Stimulated activated naive CD8-positive, alpha-beta T cell treated with anti-CD3 and anti-CD28 coated beads, Interleukin-15, amount 100 ng/mL, for 72 hours (primary cell): ENCODE measurements around the gene CLEC3A.
"Not testable (repeated sequence)": the region's sequence is repeated elsewhere in the genome, so short reads cannot be mapped to it uniquely, and the experiment has no call there.

ENCODE experiments used
- ATAC-seq: fragments of 150-1000 bp; cut with Tn5 transposase; 2 replicates; pipeline ENCODE4 v1.10.0; 2021; ENCODE audit warnings: mild to moderate bottlenecking, moderate library complexity
- DNase-seq, 2 donors: peaks; one replicate each; pipeline ENCODE4 v3.0.0; 2021 to 2022
- H3K27ac Mint-ChIP-seq, 2 donors: one replicate each; pipeline ENCODE4 v1.8.0; 2022; ENCODE audit warnings: mild to moderate bottlenecking in 2 of 2, mixed read lengths in 2 of 2, moderate library complexity in 2 of 2
- H3K27me3 Mint-ChIP-seq: one replicate; pipeline ENCODE4 v1.8.0; 2022; ENCODE audit warnings: mixed read lengths
- H3K4me1 Mint-ChIP-seq: one replicate; pipeline ENCODE4 v1.8.0; 2022; ENCODE audit warnings: mild to moderate bottlenecking, mixed read lengths
- H3K4me3 Mint-ChIP-seq, 2 donors: one replicate each; pipeline ENCODE4 v1.8.0; 2022; ENCODE audit warnings: mild to moderate bottlenecking in 2 of 2, mixed read lengths in 2 of 2, moderate library complexity in 1 of 2
- H3K9me3 Mint-ChIP-seq, 2 donors: one replicate each; pipeline ENCODE4 v1.8.0; 2022; ENCODE audit warnings: mixed read lengths in 2 of 2

CLEC3A gene

GRCh38 chr16:78002915-78003538 lies 19.3 kb upstream of the CLEC3A start:
- peak; percentile 94 for ATAC-seq
- peaks cover 8% of the 10 kb centered on the region for H3K4me1 Mint-ChIP-seq
- peaks cover 15% of the 10 kb centered on the region for H3K27me3 Mint-ChIP-seq
- H3K9me3 Mint-ChIP-seq: no peaks in the 10 kb centered on the region
- DNase-seq: peak; percentile 76 to 80
- H3K27ac Mint-ChIP-seq: no peak overlapping the region
- H3K4me3 Mint-ChIP-seq: no peak overlapping the region

DNA sequence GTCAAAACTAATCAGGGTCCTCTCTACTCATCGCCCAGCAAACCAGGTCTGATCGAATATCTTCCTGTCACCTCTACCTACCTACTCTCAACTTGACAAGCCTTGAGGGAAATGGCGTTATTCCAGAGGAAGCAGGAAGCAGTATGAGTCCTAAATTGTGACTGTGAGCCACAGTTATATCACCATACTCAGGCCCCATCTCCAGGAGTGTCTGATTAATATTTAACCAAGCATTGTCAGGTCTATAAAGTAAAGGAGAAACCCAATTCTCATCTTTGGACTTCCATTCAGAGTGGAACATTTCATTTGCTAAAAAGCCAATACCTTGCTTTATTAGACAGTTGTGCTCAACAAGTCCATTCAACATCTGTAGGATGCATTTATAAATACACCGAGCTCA lies 17.8 kb upstream of the CLEC3A start:
- Mint-ChIP-seq H3K27me3 (peaks cover under 1% of the 10 kb centered on the region), H3K4me1 (peaks cover 8% of the 10 kb centered on the region), H3K4me3 (no peak overlapping the region), H3K27ac (no peak overlapping the region), H3K9me3 (no peaks in the 10 kb centered on the region)
- no peak for ATAC-seq
- no peak for DNase-seq

GRCh38 chr16:78005881-78006280 lies 16.5 kb upstream of the CLEC3A start:
- H3K27me3 Mint-ChIP-seq: peaks cover 4% of the 10 kb centered on the region
- H3K27ac Mint-ChIP-seq: no peak overlapping the region
- ATAC-seq (no peak), DNase-seq (no peak)
- no peaks in the 10 kb centered on the region for H3K9me3 Mint-ChIP-seq
- H3K4me1 Mint-ChIP-seq: peaks cover 8% of the 10 kb centered on the region
- H3K4me3 Mint-ChIP-seq: no peak overlapping the region

DNA sequence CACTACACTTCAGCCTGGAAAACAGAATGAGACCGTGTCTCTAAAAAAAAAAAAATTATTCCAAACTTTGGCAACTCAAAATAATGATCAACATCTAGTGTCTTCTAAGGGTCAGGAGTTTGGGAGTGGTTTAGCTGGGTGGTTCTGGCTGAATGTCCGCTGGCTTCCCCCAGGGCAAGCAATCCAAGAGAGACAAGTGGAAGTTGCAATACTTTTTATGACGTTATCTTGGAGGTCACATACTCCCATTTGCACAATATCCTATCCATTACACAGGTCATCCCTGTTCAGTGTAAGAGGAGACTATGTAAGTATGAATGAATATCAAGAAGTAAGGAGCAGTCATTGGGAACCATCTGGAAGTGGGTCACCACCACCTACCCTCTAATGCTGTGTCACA lies 15.2 kb upstream of the CLEC3A start:
- DNase-seq: no peak
- Mint-ChIP-seq H3K4me1 (peaks cover 8% of the 10 kb centered on the region), H3K27ac (peak overlapping the region in 1 of 2 donors; percentile 67), H3K9me3 (no peaks in the 10 kb centered on the region), H3K4me3 (no peak overlapping the region), H3K27me3 (peaks cover 13% of the 10 kb centered on the region)
- no peak for ATAC-seq

- Mint-ChIP-seq H3K9me3 (no peaks in the 10 kb centered on the region), H3K4me3 (no peak overlapping the region), H3K27me3 (peaks cover 21% of the 10 kb centered on the region), H3K27ac (no peak overlapping the region), H3K4me1 (no peaks in the 10 kb centered on the region)
- ATAC-seq (no peak), DNase-seq (no peak)
Measured at GRCh38 chr16:78024159-78024558, 1.8 kb downstream of the CLEC3A start.

GRCh38 chr16:78025631-78026030 lies 3.3 kb downstream of the CLEC3A start:
- ATAC-seq: no peak
- no peak overlapping the region for H3K4me3 Mint-ChIP-seq
- no peak for DNase-seq
- peaks cover 16% of the 10 kb centered on the region for H3K27me3 Mint-ChIP-seq
- no peaks in the 10 kb centered on the region for H3K4me1 Mint-ChIP-seq
- no peaks in the 10 kb centered on the region for H3K9me3 Mint-ChIP-seq
- no peak overlapping the region for H3K27ac Mint-ChIP-seq

DNA sequence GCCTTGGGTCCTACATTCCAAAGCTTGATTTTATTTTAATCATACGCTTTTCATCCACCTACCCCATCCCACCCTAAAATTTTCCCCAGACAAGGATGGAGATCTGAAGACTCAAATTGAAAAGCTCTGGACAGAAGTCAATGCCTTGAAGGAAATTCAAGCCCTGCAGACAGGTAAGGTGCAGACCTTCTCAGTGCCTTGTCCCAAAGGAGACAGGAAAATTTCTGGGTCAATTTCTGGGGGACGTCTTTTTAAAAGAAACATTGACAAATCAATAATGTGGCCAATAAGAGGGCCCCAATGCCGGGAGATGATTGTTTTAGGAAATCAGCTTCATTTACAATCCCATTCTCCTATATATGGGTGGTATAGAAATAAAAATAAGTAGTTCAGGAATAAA lies 5.7 kb downstream of the CLEC3A start:
- Mint-ChIP-seq H3K9me3 (no peaks in the 10 kb centered on the region), H3K27me3 (peaks cover 8% of the 10 kb centered on the region), H3K4me3 (no peak overlapping the region), H3K4me1 (no peaks in the 10 kb centered on the region), H3K27ac (no peak overlapping the region)
- ATAC-seq (no peak), DNase-seq (no peak)

- H3K27ac Mint-ChIP-seq: no peak overlapping the region
- no peak overlapping the region for H3K4me3 Mint-ChIP-seq
- H3K27me3 Mint-ChIP-seq: no peaks in the 10 kb centered on the region
- H3K4me1 Mint-ChIP-seq: peaks cover 9% of the 10 kb centered on the region
- DNase-seq (no peak), ATAC-seq (no peak)
- H3K9me3 Mint-ChIP-seq: no peaks in the 10 kb centered on the region
Measured at GRCh38 chr16:78034530-78034929, 12.2 kb downstream of the CLEC3A start.

GRCh38 chr16:78035012-78035411 lies 12.7 kb downstream of the CLEC3A start:
- Mint-ChIP-seq H3K4me3 (no peak overlapping the region), H3K9me3 (no peaks in the 10 kb centered on the region), H3K27ac (no peak overlapping the region), H3K4me1 (peaks cover 9% of the 10 kb centered on the region), H3K27me3 (no peaks in the 10 kb centered on the region)
- ATAC-seq (no peak), DNase-seq (no peak)

- Mint-ChIP-seq H3K27ac (no peak overlapping the region), H3K27me3 (peaks cover 8% of the 10 kb centered on the region), H3K4me3 (no peak overlapping the region), H3K4me1 (no peaks in the 10 kb centered on the region), H3K9me3 (no peaks in the 10 kb centered on the region)
- ATAC-seq: no peak
- DNase-seq: no peak
Measured at GRCh38 chr16:78040396-78040795, 18.0 kb downstream of the CLEC3A start.

GRCh38 chr16:78045865-78046581 lies 23.7 kb downstream of the CLEC3A start:
- H3K4me3 Mint-ChIP-seq: no peak overlapping the region

GRCh38 chr16:78048319-78048718 lies 26.0 kb downstream of the CLEC3A start:
- H3K27ac Mint-ChIP-seq: no peak overlapping the region
- H3K9me3 Mint-ChIP-seq: no peaks in the 10 kb centered on the region
- no peak overlapping the region for H3K4me3 Mint-ChIP-seq
- ATAC-seq (no peak), DNase-seq (no peak)
- H3K4me1 Mint-ChIP-seq: no peaks in the 10 kb centered on the region
- peaks cover 40% of the 10 kb centered on the region for H3K27me3 Mint-ChIP-seq

More at GRCh38 chr16:78045865-78046581, 23.7 kb downstream of the CLEC3A start:
- H3K27ac Mint-ChIP-seq: no peak overlapping the region
- H3K27me3 Mint-ChIP-seq: peaks cover 33% of the 10 kb centered on the region
- no peaks in the 10 kb centered on the region for H3K4me1 Mint-ChIP-seq
- no peaks in the 10 kb centered on the region for H3K9me3 Mint-ChIP-seq
- DNase-seq (peak; percentile 22 to 36), ATAC-seq (peak; percentile 45)

- ATAC-seq (no peak), DNase-seq (no peak)
- Mint-ChIP-seq H3K4me1 (no peaks in the 10 kb centered on the region), H3K27ac (no peak overlapping the region), H3K4me3 (no peak overlapping the region), H3K9me3 (no peaks in the 10 kb centered on the region), H3K27me3 (peaks cover 28% of the 10 kb centered on the region)
Measured at GRCh38 chr16:78050734-78051400, 28.5 kb downstream of the CLEC3A start.

DNA sequence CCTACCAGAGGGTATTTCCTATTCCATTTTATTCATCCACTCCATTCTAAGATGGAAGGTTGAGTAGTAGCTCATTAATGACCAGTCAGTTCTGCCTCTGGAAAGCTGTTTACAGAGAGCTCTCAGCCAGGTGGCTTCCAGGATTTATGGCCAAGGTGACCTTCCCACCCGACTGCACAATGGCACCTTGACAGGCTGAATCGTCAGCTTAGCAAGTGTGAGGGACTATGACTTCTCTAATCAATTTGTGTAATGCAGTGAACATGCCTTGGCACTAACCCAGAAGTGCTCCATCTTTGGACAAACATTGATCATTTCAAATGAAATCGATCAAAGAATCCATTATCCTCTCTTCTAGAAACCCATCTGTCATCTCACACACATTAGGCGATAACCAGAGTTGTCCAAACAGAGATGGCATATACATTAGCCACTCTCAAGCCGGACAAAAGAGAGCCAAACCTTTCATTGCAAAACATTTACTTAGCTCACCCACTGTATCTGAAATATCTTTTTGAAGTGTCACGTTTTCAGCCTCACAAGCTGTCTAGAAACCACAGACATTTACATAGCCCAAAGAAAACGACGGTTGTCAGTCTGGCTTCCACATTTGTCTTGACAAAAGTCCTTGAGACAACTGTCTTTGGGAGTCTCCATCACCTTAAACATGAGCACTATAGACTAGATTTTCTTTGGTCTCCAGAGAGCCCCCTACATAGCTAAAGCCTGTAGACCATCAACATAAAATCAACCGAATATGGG lies 35.6 kb downstream of the CLEC3A start:
- H3K4me3 Mint-ChIP-seq: no peak overlapping the region
- no peaks in the 10 kb centered on the region for H3K4me1 Mint-ChIP-seq
- ATAC-seq (no peak), DNase-seq (no peak)
- peaks cover 20% of the 10 kb centered on the region for H3K27me3 Mint-ChIP-seq
- no peak overlapping the region for H3K27ac Mint-ChIP-seq
- no peaks in the 10 kb centered on the region for H3K9me3 Mint-ChIP-seq

DNA sequence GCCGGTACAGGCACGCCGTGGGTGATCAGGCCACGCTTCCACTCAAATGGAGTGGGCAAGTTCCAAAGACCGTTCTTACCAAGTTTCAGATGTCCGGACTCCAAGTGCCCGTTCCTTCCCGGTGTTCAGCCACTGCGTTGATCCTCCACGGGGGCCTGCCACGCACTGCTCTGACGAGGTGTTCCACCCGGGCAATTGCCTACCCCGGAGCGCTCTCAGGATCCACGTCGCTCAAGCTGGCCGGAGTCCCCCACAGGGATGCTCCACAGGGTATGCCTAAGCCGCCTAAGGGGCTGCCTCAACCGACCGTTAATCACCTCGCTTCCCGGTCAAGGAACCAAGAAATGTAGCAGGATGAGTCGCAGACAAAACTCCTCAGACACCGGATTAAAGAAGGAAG lies 37.5 kb downstream of the CLEC3A start:
- H3K27me3 Mint-ChIP-seq: peaks cover 37% of the 10 kb centered on the region
- H3K9me3 Mint-ChIP-seq, DNase-seq, H3K4me1 Mint-ChIP-seq, ATAC-seq, H3K4me3 Mint-ChIP-seq, H3K27ac Mint-ChIP-seq: not testable (repeated sequence)

- H3K9me3 Mint-ChIP-seq: no peaks in the 10 kb centered on the region
Measured at GRCh38 chr16:78060295-78060694, 37.9 kb downstream of the CLEC3A start.

More at GRCh38 chr16:78060295-78060694, 37.9 kb downstream of the CLEC3A start:
- no peak for ATAC-seq
- Mint-ChIP-seq H3K4me1 (no peaks in the 10 kb centered on the region), H3K27me3 (peaks cover 41% of the 10 kb centered on the region), H3K27ac (no peak overlapping the region), H3K4me3 (no peak overlapping the region)
- DNase-seq: no peak
